Fibroblast of skin of back (primary cell): ENCODE data around the gene LDLRAD1.
"Not testable (repeated sequence)": the region's sequence is repeated elsewhere in the genome, so short reads cannot be mapped to it uniquely, and the experiment has no call there.

Experiments
- DNase-seq: peaks from one replicate; pipeline ENCODE4 v3.0.0-alpha.2; 2013

LDLRAD1 gene

DNA sequence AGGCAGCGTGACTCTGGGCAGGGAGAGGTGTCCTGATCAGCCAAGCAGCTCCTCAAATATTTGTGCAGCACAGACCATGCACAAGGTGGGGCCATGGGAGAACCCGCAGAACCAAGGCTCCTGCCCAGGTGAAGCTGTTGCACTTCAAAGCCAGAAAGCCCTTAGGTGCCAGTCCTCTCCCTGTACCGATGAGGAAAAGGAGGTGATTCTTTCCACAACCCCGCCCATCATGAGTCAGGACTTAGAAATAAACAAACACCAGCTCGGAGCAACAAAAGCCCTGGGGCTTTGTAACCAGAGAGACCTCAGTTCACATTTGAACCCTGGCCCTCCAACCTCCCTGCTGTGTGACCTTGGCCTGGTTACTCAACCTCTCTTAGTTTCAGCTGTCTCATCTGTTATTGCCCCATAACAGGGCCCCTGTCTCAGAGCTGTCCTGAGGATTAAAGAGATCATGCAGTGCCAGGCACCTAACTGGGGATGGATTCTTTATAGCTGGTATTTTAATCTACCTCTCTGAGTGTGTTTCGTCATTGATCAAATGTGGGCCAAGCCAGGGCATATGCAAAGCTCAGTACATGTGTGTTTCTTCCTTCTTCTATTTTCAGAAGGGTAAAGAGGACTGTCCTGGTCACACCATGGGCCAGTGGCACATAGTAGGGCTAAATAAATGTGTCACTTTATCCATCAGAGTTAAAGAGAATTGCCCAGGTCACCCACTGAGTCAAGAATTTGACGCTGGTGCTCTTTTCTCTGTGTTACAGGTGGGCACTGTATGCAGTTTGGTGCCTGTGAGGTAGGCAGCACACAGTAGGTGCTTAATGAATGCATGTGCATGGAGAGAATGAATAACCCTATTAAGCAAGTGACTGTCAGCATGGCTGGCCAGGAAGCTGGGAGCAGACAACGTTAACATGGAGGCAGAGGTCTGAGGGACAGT lies 1.4 kb downstream of the LDLRAD1 start:
- DNase-seq: peak; percentile 5

DNA sequence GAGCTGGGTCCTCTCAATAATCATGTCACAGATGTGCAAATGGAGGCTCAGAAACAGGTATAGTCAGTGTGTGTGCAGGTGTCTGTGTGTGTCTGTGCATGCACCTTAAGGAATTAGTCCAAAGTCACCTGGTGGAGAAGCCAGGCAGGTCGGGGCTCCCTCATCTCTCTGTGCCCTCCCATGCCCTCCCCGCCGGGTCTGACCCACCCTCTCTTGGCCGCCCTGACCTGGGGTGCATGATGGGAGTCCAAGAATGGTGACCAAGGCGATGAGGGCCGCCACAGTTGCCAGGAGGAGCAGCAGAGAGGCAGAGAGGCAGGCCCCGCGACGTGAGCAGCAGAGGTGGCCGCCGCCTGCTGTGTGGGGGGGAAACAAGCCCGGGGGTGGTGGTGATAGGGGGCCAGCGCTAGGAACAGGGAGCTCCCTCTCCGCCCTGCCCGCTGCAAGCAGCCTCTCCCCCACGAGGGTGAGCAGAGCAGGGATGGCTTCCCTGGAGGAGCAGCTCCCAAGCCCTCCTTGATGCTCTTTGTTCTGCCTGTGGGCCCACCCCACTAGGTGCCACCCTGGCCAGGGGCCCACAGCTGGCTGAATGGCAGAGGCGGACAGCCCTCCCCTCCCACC lies 3.9 kb downstream of the LDLRAD1 start:
- DNase-seq: no peak

DNA sequence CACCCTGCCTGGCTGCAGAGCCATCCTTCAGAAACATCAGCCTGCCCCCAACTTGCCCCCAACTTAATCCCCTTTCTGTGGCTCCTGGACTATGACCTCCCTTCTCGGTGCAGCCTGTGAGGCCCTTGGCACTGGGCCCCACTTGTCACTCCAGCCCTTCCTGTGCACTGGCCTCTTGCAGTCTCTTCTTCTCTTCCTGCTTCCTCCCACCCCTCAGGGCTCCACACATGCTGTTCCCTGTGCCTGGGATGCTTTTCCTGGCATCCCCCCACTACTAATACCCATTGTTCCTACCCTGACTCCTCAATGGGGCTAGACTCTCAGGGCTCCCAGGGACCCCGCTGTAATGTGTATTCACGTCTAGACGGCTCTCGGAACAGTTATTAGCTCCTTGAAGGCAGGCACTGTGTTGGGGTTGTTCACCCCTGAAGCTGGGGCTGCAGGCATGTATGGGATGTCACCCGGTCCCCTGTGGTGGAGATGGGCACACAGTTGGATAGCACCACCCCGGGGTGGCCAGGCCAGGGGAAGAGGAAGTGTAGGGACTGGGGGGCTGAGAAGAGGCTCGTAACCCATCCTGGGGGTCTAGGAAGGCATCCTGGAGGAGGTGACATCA lies 4.5 kb downstream of the LDLRAD1 start:
- DNase-seq: no peak

DNA sequence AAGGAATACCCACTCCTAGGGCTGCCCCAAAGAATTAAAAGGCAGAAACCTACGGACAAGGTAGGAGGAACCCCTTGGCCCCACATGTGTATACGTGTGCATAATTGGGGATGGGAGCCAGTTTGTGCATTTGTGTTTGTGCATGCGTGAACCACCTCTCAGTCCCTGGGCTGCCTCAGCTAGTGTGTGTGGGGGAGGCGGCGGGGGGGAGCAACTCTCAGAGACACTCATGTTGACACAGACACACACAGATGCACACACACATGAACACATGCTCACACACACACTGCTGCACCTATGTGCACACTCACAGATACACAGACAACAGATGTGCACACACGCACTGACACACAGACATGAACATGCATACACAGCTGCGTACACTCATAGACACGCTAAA lies 5.1 kb downstream of the LDLRAD1 start:
- DNase-seq: no peak

DNA sequence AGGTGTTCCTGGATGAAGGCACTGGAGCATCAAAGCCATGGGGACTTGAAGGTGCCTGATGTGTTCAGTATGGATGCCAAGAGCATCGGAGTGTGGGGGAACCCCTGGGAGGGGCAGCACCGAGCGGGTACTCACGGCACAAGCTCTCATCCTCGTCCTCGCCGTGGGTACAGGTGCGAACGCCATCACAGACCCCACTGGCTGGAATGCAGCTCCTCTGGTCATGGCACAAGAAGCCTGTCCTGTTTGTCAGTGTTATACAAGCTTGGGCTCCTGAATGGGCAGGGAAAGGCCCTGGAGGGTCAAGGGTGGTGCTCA lies 6.0 kb downstream of the LDLRAD1 start:
- no peak for DNase-seq

DNA sequence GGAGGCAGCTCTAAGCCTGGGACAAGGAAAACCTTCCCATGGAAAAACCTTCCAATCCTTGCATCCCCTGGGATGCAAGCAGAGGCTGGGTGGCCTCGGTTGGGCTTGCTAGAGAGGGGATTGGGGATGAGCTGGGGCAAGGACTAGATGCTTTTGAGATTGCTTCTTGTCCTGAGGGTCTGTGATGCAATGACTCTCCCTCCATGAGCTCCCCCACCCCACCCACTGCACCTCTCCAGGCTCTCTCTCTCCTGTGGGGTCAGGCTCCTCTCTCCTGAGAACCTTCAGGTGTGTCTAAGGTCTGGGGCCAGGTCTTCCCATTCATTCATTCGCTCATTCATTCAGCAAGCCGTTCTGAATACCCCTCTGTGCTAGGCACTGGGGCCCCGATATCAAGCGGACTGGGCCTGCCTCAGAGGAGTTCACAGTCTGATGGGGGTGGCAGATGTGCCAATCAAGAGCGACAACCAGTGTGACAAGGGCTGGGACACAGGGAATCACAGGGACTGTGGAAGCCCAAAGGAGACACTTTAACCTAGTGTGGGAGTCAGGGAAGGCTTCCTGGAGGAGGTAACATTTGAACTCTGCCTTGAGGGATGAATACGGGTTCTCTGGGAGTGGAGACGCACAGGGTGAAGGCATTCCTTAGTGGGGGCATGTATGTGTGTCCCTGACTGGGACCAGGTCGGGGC lies 6.5 kb downstream of the LDLRAD1 start:
- no peak for DNase-seq

DNA sequence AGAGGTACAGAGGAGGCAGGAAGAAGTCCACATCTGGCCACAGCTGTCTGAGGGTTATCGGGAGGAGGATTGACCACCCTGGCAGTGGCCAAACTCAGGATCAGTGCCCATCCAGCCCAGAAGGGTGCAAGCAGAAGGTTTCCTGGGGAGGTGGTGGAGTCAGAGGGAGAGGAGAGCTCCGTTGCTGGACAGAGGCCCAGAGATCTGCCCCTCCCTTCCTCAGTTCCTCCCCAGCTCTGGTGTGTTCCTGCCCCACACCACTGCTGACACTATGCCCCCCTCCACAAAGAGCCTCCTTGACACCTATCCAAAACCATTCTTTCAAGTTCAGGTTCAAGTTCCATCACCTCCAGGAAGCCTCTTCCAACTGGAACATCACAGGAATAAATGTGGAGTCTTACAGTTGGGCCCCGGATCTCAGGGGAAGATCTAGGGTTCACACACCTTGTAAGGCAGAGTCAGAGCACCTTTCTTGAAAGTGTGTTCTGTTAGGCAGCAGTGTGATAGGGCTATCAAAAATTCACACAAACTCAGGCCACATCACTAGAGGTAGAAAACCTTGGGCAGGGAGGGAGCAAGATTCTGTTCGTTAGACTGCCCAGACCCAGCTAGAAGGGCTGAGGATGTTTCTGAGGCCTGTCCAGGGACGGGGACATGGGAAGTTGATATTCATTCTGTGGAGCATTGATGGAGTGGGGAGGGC lies 7.4 kb downstream of the LDLRAD1 start:
- no peak for DNase-seq

DNA sequence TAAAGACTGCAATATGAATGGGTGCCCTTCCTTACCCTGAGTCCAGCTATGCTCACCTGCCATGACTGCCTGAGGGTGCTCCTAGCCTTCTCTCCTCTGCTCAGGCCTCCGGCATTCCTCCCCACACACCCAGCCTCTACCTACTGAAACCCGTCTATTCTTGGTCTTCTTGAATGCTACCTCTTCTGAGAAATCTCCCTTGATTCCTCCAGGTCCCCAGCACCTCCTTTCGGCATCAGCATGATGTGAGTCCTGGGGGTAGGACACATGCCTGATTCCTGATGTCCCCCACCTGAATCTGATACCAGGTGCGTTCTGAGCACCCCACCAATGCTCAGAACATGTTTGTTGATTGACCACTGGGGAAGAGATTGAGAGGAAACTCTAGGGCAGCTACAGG lies 8.6 kb downstream of the LDLRAD1 start:
- DNase-seq: no peak

DNA sequence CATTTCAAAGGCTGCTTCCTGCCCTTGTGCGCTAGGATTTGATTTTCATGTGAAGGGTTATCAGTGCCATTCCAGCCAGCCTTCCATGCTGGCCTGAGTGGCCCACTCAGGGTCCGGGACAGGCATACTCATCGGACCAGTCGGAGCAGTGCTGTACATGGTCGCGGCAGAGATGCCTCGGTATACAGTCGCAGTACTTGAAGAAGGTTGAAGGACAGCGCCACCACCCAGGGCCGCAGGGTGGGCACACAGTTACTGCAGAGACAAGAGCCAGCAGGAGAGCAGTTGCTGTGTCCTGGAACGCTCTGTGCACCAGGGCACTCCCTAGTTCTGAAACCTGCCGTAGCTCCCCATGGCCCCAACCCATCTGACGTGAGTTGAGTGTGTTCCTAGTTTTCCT lies 9.1 kb downstream of the LDLRAD1 start:
- DNase-seq: no peak

DNA sequence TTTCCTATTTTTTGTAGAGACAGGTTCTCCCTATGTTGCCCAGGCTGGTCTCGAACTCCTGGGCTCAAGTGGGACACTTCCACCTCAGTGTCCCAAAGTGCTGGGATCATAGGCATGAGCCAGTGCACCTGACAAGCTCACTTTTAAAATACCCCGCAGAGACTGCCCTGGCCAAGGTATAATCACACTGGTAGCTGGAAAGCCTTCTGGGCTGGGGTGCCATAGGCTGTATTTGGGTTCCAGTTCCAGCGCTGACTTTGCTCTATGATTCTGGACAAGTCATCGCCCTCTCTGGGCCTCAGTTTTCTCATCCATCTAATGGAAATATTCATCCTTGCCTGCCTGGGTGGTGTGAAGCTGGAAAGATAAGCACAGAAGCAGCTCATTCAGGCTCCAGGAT lies 10.4 kb downstream of the LDLRAD1 start:
- no peak for DNase-seq

DNA sequence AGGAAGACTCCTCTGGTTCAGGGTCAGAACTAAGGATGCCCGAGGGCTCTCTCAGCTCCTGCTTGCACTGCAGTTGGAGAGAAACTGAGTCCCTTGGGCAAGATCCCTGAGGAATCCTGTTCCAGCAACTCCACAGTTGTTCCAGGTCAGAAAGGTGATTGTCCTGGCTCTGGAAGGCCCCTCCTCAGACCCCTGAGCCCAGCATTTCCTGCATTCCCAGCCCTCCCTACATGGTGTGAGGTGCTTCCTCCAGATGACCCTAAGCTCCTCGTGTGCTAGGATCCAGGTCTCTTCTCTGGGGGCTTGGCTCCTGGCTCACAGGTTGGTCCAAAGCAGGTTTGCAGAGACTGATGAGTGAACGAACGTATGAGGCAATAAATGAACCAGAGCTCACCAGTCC lies 11.5 kb downstream of the LDLRAD1 start:
- DNase-seq: no peak

DNA sequence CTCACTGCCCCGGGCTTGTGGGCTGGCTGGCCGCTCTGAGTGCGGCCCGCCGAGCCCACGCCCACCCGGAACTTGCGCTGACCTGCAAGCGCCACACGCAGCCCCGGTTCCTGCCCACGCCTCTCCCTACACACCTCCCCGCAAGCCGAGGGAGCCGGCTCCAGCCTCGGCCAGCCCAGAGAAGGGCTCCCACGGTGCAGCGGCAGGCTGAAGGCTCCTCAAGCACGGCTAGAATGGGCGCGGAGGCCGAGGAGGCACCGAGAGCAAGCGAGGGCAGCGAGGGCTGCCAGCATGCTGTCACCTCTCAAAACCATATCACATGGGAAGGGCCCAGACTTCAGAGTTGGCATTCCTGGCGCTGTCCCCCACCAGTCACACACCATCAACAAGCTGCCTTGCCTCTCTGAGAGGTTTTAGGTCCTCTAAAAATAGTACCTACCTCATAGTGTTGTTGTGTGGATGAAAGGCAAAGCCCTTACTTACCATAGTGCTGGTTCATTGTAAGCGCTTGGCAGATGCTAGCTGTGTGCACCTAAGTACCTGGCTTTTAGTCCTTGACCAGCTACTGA lies 13.4 kb downstream of the LDLRAD1 start:
- no peak for DNase-seq

DNA sequence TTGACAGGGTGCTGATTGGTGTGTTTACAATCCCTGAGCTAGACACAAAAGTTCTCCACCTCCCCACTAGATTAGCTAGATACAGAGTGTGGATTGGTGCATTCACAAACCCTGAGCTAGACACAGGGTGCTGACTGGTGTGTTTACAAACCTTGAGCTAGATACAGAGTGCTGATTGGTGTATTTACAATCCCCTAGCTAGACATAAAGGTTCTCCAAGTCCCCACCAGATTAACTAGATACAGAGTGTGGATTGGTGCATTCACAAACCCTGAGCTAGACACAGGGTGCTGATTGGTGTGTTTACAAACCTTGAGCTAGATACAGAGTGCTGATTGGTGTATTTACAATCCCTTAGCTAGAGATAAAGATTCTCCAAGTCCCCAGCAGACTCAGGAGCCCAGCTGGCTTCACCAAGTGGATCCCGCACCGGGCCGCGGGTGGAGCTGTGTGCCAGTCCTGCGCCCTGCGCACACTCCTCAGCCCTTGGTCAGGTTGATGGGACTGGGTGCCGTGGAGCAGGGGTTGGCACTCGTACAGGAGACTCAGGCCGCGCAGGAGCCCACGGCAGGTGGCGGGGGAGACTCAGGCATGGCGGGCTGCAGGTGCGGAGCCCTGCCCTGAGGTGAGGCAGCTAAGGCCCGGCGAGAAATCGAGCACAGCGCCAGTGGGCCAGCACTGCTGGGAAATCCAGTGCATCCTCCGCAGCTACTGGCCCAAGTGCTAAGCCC lies 14.1 kb downstream of the LDLRAD1 start:
- DNase-seq: not testable (repeated sequence)

DNA sequence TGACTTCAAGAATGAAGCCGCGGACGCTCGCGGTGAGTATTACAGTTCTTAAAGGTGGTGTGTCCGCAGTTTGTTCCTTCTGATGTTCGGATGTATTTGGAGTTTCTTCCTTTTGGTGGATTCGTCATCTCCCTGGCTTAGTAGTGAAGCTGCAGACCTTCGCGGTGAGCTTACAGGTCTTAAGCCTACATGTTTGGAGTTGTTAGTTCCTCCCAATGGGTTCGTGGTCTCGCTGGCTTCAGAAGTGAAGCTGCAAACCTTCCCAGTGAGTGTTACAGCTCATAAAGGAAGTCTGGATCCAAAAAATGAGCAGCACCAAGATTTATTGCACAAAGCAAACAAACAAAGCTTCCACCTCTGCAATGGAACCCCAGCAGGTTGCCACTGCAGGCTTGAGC lies 14.7 kb downstream of the LDLRAD1 start:
- no peak for DNase-seq

DNA sequence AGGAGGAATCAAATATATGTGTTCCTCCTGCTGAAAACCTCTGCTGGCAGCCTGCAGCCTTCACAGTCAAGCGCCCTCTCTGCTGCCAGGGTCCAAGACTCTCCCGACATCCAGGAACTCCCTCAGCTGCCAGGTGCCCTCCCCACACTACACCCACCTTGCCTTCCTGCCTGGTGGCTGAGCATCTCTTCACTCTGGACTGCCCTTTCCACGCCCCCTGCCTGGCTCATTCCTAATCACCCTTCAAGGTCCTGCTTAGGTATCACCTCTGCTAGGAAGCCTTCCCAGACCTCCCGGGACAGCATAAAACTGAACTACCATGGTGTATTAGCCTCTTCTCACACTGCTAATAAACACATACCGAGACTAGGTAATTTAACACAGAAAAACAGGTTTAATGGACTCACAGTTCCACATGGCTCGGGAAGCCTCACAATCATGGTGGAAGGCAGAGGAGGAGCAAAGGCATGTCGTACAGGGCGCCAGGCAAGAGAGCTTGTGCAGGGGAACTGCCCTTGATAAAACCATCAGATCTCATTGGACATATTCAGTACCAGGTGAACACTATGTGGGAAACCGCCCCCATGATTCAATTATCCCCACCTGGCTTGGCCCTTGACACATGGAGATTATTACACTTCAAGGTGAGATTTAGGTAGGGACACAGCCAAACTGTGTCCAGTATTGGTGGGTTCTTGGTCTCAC lies 15.3 kb downstream of the LDLRAD1 start:
- no peak for DNase-seq

DNA sequence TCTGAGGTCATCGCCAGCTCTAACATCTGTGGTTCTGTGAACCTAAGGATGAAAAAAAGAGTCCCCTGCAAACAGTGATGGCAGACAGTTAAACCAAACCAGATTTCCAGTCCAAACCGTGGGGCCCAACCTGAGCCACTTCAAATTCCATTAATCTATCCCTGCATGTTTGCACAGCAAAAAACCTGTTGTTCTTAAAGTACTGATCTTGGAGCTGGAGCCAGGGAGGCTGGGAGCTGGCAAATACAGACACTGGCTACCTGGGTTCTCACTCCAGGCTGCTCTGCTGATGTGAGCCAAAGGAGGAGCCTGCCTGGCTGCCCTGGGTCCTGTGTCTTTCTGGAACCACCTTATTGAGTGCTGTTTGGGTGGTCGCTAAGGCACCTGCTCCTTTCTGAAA lies 16.4 kb downstream of the LDLRAD1 start:
- DNase-seq: no peak

DNA sequence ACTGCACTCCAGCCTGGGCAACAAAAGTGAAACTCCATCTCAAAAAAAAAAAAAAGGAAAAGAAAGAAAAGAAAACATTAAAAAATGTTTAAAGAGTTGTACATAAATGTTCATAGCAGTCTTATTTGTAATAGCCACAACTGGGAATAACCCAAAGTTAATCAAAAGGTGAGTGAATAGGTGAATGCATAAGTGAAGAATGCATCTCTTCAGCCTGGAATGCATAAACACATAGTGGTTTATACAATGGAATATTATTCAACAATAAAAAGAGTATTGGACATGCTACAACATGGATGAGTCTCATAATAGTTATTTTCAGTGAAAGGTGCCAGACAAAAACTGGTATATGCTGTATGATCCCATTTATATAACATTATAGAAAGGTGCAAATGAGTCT lies 18.1 kb downstream of the LDLRAD1 start:
- no peak for DNase-seq

DNA sequence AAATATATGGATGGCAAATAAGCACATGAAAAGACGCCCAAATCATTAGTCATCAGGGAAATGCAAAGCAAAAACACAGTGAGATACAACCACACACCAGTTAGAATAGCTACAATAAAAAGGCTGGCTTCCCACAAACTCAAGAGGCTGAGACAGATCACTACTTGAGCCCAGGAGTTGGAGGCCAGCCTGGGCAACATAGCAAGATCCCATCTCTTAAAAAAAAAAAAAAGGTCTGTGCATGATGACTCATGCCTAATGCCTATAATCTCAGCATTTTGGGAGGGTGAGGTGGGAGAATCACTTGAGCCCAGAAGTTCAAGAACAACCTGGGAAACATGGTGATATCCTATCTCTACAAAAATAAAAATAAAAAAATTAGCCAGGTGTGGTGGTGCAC lies 19.8 kb downstream of the LDLRAD1 start:
- no peak for DNase-seq

DNA sequence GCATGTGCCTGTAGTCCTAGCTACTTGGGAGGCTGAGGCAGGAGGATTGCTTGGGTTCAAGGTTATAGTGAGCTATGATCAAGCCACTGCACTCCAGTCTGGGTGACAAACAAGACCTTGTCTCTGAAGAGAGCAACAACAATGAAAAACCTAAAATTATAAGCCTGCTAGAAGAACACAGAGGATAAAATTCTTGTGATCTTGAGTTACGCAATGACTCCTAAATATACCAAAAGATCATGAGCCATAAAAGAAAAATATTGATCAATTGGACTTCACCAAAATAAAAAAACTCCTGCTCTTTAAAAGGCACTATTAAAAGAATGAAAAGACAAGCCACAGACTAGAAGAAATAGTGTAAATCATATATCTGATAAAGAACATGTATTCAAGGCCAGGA lies 22.3 kb downstream of the LDLRAD1 start:
- no peak for DNase-seq

DNA sequence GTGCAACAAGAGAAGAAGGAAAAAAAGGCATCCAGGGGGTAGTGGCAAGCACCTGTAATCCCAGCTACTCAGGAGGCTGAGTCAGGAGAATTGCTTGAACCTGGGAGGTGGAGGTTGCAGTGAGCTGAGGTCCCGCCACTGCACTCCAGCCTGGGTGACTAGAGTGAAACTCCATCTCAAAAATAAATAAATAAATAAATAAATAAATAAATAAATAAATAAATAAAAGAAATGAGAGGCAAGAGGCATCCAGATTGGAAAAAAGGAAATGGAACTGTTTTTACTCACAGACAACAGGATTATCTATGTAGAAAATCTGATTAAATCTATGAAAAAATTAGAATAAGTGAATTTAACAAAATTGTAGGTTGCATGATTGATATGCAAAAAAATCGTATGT lies 23.5 kb downstream of the LDLRAD1 start:
- DNase-seq: not testable (repeated sequence)
